ENCODE data around the gene PRPH2.

DNA sequence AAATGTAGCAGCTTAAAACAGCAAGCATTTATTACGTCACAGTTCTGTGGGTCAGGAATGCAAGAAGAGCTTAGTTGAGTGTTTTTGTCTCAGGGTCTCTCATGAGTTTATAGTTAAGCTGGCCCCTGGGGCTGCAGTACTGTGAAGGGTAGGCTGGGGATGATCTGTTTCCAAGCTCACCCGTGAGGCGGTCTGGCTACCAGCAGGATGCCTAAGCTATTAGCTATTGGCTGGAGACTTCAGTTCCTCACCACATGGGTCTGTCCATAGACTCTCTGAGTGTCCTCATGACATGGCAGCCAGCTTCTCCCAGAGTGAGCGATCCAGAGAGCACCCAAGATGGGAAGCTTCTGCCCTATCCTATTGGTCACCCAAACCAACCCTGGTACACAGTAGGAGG lies 46.7 kb upstream of the PRPH2 start:
- TF ChIP-seq CTCF (IDR thresholded peaks at IDR 0.05): no peak
- no peak for TF ChIP-seq POLR2A (IDR thresholded peaks at IDR 0.05)
